Adrenal gland (tissue), 5 donors: ENCODE results near the gene YOD1.

Experiments
- POLR2A ChIP-seq, 2 donors: fragments of 450-650 bp; IDR thresholded peaks; one replicate each; pipeline ENCODE4 v1.6.1; 2017; ENCODE audit warnings: antibody characterized with exemption in 2 of 2, mild to moderate bottlenecking in 2 of 2, moderate library complexity in 1 of 2
- TF ChIP-seq, protein P1 (sequence below), 6 experiments: fragments of 450-650 bp in 4 of 6; fragments of 200-600 bp in 2 of 6; sonication (generic) in 1 of 6; IDR thresholded peaks; 1 replicate in 5 of 6; 2 replicates in 1 of 6; pipeline versions ENCODE4 v1.5.1 to v1.8.0; 2016 to 2021; ENCODE audit warnings: antibody characterized with exemption in 6 of 6, mild to moderate bottlenecking in 2 of 6, moderate library complexity in 1 of 6
- donor health status: DM: no; HTN: no; CAD: no.

DNA sequence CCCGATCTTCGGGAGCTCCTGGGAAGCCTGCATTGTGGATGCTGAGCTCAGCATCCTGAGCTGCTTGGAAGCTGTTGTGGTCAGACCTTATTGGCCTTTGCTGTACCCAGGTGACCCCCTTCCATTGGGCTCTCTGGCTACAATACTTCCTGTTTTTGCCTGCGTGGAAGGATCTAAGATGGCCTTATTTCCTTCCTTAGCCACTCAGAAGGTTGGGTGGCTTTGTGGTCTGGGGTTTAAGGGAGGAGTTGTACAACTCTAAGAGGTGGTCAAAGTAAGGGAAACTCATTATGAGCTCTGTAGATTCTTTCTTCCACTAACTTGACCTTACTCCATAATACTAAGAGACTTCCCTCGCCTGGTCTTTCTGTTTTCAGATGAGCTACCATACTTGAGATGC lies 19.8 kb upstream of the YOD1 start:
- no peak for TF ChIP-seq POLR2A (IDR thresholded peaks at IDR 0.05)
- TF ChIP-seq, protein P1, sequence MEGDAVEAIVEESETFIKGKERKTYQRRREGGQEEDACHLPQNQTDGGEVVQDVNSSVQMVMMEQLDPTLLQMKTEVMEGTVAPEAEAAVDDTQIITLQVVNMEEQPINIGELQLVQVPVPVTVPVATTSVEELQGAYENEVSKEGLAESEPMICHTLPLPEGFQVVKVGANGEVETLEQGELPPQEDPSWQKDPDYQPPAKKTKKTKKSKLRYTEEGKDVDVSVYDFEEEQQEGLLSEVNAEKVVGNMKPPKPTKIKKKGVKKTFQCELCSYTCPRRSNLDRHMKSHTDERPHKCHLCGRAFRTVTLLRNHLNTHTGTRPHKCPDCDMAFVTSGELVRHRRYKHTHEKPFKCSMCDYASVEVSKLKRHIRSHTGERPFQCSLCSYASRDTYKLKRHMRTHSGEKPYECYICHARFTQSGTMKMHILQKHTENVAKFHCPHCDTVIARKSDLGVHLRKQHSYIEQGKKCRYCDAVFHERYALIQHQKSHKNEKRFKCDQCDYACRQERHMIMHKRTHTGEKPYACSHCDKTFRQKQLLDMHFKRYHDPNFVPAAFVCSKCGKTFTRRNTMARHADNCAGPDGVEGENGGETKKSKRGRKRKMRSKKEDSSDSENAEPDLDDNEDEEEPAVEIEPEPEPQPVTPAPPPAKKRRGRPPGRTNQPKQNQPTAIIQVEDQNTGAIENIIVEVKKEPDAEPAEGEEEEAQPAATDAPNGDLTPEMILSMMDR (IDR thresholded peaks at IDR 0.05): no peak
